ENCODE data around the gene ZBTB11.
"Not testable (repeated sequence)": the region's sequence is repeated elsewhere in the genome, so short reads cannot be mapped to it uniquely, and the experiment has no call there.

The ZBTB11 gene

GRCh38 chr3:101643861-101644613, 32.9 kb downstream of the ZBTB11 start:
- H3K4me1 ChIP-seq (ENCODE audit: control insufficient read depth in 1 of 2, insufficient read depth in 2 of 2, low read length in 2 of 2) = peaks cover 0 to 4% of the 10 kb centered on the region in 2 donors
- no peaks in the 10 kb centered on the region for H3K27me3 ChIP-seq (ENCODE audit: control insufficient read depth in 1 of 2, insufficient read depth in 2 of 2, low read length in 2 of 2)
- peaks cover 0 to 11% of the 10 kb centered on the region in 2 donors for H3K36me3 ChIP-seq (ENCODE audit: control insufficient read depth in 1 of 2, insufficient read depth in 2 of 2, low read length in 2 of 2)

GRCh38 chr3:101643009-101643844, 33.7 kb downstream of the ZBTB11 start:
- Histone ChIP-seq H3K27ac (ENCODE audit: low read depth, low read length) (no peak overlapping the region), H3K4me1 (ENCODE audit: control insufficient read depth in 1 of 2, insufficient read depth in 2 of 2, low read length in 2 of 2) (peaks cover 0 to 4% of the 10 kb centered on the region in 2 donors), H3K27me3 (ENCODE audit: control insufficient read depth in 1 of 2, insufficient read depth in 2 of 2, low read length in 2 of 2) (no peaks in the 10 kb centered on the region), H3K36me3 (ENCODE audit: control insufficient read depth in 1 of 2, insufficient read depth in 2 of 2, low read length in 2 of 2) (peaks cover 0 to 3% of the 10 kb centered on the region in 2 donors), H3K9me3 (ENCODE audit: control insufficient read depth in 1 of 2, low read length in 2 of 2) (no peaks in the 10 kb centered on the region), H3K4me3 (ENCODE audit: low read depth in 1 of 2, low read length in 2 of 2) (no peak overlapping the region), H3K9ac (ENCODE audit: low read depth in 1 of 2, low read length in 2 of 2) (no peak overlapping the region)

More at GRCh38 chr3:101643861-101644613, 32.9 kb downstream of the ZBTB11 start:
- Histone ChIP-seq H3K4me3 (ENCODE audit: low read depth in 1 of 2, low read length in 2 of 2) (no peak overlapping the region), H3K9ac (ENCODE audit: low read depth in 1 of 2, low read length in 2 of 2) (no peak overlapping the region), H3K27ac (ENCODE audit: low read depth, low read length) (no peak overlapping the region), H3K9me3 (ENCODE audit: control insufficient read depth in 1 of 2, low read length in 2 of 2) (no peaks in the 10 kb centered on the region)

GRCh38 chr3:101642441-101642840, 34.5 kb downstream of the ZBTB11 start:
- Histone ChIP-seq H3K4me3 (ENCODE audit: low read depth in 1 of 2, low read length in 2 of 2) (no peak overlapping the region), H3K27me3 (ENCODE audit: control insufficient read depth in 1 of 2, insufficient read depth in 2 of 2, low read length in 2 of 2) (no peaks in the 10 kb centered on the region), H3K4me1 (ENCODE audit: control insufficient read depth in 1 of 2, insufficient read depth in 2 of 2, low read length in 2 of 2) (peaks cover 0 to 4% of the 10 kb centered on the region in 2 donors), H3K9me3 (ENCODE audit: control insufficient read depth in 1 of 2, low read length in 2 of 2) (no peaks in the 10 kb centered on the region), H3K27ac (ENCODE audit: low read depth, low read length) (no peak overlapping the region), H3K36me3 (ENCODE audit: control insufficient read depth in 1 of 2, insufficient read depth in 2 of 2, low read length in 2 of 2) (peaks cover 0 to under 1% of the 10 kb centered on the region in 2 donors), H3K9ac (ENCODE audit: low read depth in 1 of 2, low read length in 2 of 2) (no peak overlapping the region)

GRCh38 chr3:101641397-101642115, 35.4 kb downstream of the ZBTB11 start:
- H3K9me3 ChIP-seq (ENCODE audit: control insufficient read depth in 1 of 2, low read length in 2 of 2); H3K27me3 ChIP-seq (ENCODE audit: control insufficient read depth in 1 of 2, insufficient read depth in 2 of 2, low read length in 2 of 2); H3K9ac ChIP-seq (ENCODE audit: low read depth in 1 of 2, low read length in 2 of 2): not testable (repeated sequence)

GRCh38 chr3:101640256-101640655, 36.7 kb downstream of the ZBTB11 start:
- Histone ChIP-seq H3K27ac (ENCODE audit: low read depth, low read length) (no peak overlapping the region), H3K36me3 (ENCODE audit: control insufficient read depth in 1 of 2, insufficient read depth in 2 of 2, low read length in 2 of 2) (no peaks in the 10 kb centered on the region), H3K9ac (ENCODE audit: low read depth in 1 of 2, low read length in 2 of 2) (no peak overlapping the region), H3K4me1 (ENCODE audit: control insufficient read depth in 1 of 2, insufficient read depth in 2 of 2, low read length in 2 of 2) (peaks cover 0 to 4% of the 10 kb centered on the region in 2 donors), H3K4me3 (ENCODE audit: low read depth in 1 of 2, low read length in 2 of 2) (no peak overlapping the region), H3K27me3 (ENCODE audit: control insufficient read depth in 1 of 2, insufficient read depth in 2 of 2, low read length in 2 of 2) (no peaks in the 10 kb centered on the region), H3K9me3 (ENCODE audit: control insufficient read depth in 1 of 2, low read length in 2 of 2) (no peaks in the 10 kb centered on the region)

More at GRCh38 chr3:101641397-101642115, 35.4 kb downstream of the ZBTB11 start:
- H3K4me3 ChIP-seq (ENCODE audit: low read depth in 1 of 2, low read length in 2 of 2); H3K27ac ChIP-seq (ENCODE audit: low read depth, low read length); H3K36me3 ChIP-seq (ENCODE audit: control insufficient read depth in 1 of 2, insufficient read depth in 2 of 2, low read length in 2 of 2); H3K4me1 ChIP-seq (ENCODE audit: control insufficient read depth in 1 of 2, insufficient read depth in 2 of 2, low read length in 2 of 2): not testable (repeated sequence)

GRCh38 chr3:101639280-101639963, 37.5 kb downstream of the ZBTB11 start:
- Histone ChIP-seq H3K4me3 (ENCODE audit: low read depth in 1 of 2, low read length in 2 of 2) (no peak overlapping the region), H3K27ac (ENCODE audit: low read depth, low read length) (no peak overlapping the region), H3K9me3 (ENCODE audit: control insufficient read depth in 1 of 2, low read length in 2 of 2) (no peaks in the 10 kb centered on the region), H3K27me3 (ENCODE audit: control insufficient read depth in 1 of 2, insufficient read depth in 2 of 2, low read length in 2 of 2) (no peaks in the 10 kb centered on the region), H3K9ac (ENCODE audit: low read depth in 1 of 2, low read length in 2 of 2) (no peak overlapping the region), H3K4me1 (ENCODE audit: control insufficient read depth in 1 of 2, insufficient read depth in 2 of 2, low read length in 2 of 2) (peaks cover 0 to 2% of the 10 kb centered on the region in 2 donors), H3K36me3 (ENCODE audit: control insufficient read depth in 1 of 2, insufficient read depth in 2 of 2, low read length in 2 of 2) (no peaks in the 10 kb centered on the region)

- Histone ChIP-seq H3K27me3 (ENCODE audit: control insufficient read depth in 1 of 2, insufficient read depth in 2 of 2, low read length in 2 of 2) (no peaks in the 10 kb centered on the region), H3K9ac (ENCODE audit: low read depth in 1 of 2, low read length in 2 of 2) (no peak overlapping the region), H3K36me3 (ENCODE audit: control insufficient read depth in 1 of 2, insufficient read depth in 2 of 2, low read length in 2 of 2) (no peaks in the 10 kb centered on the region), H3K27ac (ENCODE audit: low read depth, low read length) (no peak overlapping the region), H3K4me1 (ENCODE audit: control insufficient read depth in 1 of 2, insufficient read depth in 2 of 2, low read length in 2 of 2) (no peaks in the 10 kb centered on the region), H3K4me3 (ENCODE audit: low read depth in 1 of 2, low read length in 2 of 2) (no peak overlapping the region), H3K9me3 (ENCODE audit: control insufficient read depth in 1 of 2, low read length in 2 of 2) (no peaks in the 10 kb centered on the region)
These were observed 38.6 kb downstream of the ZBTB11 start for GRCh38 chr3:101638261-101638745.

- no peaks in the 10 kb centered on the region for H3K9me3 ChIP-seq (ENCODE audit: control insufficient read depth in 1 of 2, low read length in 2 of 2)
- no peaks in the 10 kb centered on the region for H3K4me1 ChIP-seq (ENCODE audit: control insufficient read depth in 1 of 2, insufficient read depth in 2 of 2, low read length in 2 of 2)
- H3K9ac ChIP-seq (ENCODE audit: low read depth in 1 of 2, low read length in 2 of 2) = no peak overlapping the region
- H3K4me3 ChIP-seq (ENCODE audit: low read depth in 1 of 2, low read length in 2 of 2) = no peak overlapping the region
- H3K27ac ChIP-seq (ENCODE audit: low read depth, low read length) = no peak overlapping the region
- H3K36me3 ChIP-seq (ENCODE audit: control insufficient read depth in 1 of 2, insufficient read depth in 2 of 2, low read length in 2 of 2) = no peaks in the 10 kb centered on the region
- no peaks in the 10 kb centered on the region for H3K27me3 ChIP-seq (ENCODE audit: control insufficient read depth in 1 of 2, insufficient read depth in 2 of 2, low read length in 2 of 2)
These were observed 39.5 kb downstream of the ZBTB11 start for GRCh38 chr3:101637451-101637850.

GRCh38 chr3:101635954-101636798, 40.8 kb downstream of the ZBTB11 start:
- no peaks in the 10 kb centered on the region for H3K36me3 ChIP-seq (ENCODE audit: control insufficient read depth in 1 of 2, insufficient read depth in 2 of 2, low read length in 2 of 2)
- H3K9ac ChIP-seq (ENCODE audit: low read depth in 1 of 2, low read length in 2 of 2) = no peak overlapping the region
- no peak overlapping the region for H3K4me3 ChIP-seq (ENCODE audit: low read depth in 1 of 2, low read length in 2 of 2)
- no peaks in the 10 kb centered on the region for H3K27me3 ChIP-seq (ENCODE audit: control insufficient read depth in 1 of 2, insufficient read depth in 2 of 2, low read length in 2 of 2)
- H3K27ac ChIP-seq (ENCODE audit: low read depth, low read length) = no peak overlapping the region
- H3K4me1 ChIP-seq (ENCODE audit: control insufficient read depth in 1 of 2, insufficient read depth in 2 of 2, low read length in 2 of 2) = no peaks in the 10 kb centered on the region
- H3K9me3 ChIP-seq (ENCODE audit: control insufficient read depth in 1 of 2, low read length in 2 of 2) = no peaks in the 10 kb centered on the region
